Pericardium fibroblast (primary cell): ENCODE data around the gene FEZF2. TPM values are rescaled to one million over a fixed set of nuclear protein-coding genes. Genes with fewer than 3 reads are reported as not detected.

Experiments used
- total RNA-seq: library from RNA; depleted of rRNA; stranded (reverse); fragments of >200 nt; gene quantifications from 2 replicates; pipeline ENCODE4 v1.2.3, GENCODE V29; 2015

Gene FEZF2
- not detected in 2 replicates for total RNA-seq

DNA sequence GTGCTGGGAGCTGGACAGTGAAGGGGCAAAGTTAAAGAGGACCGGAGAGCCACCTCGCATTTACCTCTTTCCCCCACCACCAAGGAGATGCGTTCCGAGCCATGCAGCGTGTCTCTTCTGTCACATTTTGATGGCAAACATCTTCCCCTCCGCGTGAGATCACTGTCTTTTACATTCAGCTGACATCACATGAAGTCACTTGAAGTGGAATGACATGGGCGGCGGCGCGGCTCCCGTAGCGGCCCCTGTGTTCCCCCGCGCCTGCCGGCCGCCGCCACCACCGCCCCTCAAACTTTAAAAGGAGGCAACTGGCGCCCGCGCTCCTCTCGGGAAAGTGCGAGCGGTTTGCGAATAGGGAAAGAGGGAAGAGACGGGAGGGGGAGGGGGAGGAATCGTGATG lies at the start of gene FEZF2:
Gene FEZF2, minus strand, starts transcription at position 336 of the 400 bp plus-strand sequence. CDS start 682 bp downstream, outside the sequence.

